GM10266 (cell line): ENCODE results near the gene IER2.
A peak's percentile ranks its signal among the peaks of the same experiment; 100 is the strongest.

ENCODE experiments used
- DNase-seq: peaks from one replicate; pipeline ENCODE4 v3.0.0; 2012; ENCODE audit errors: extremely low spot score
- TF ChIP-seq, protein P1 (sequence below): IDR thresholded peaks from 2 replicates; pipeline ENCODE4 v1.5.1; 2012; ENCODE audit warnings: mild to moderate bottlenecking, low read depth; ENCODE audit not compliant: control insufficient read depth, insufficient read depth; ENCODE audit errors: missing control alignments

Gene IER2

DNA sequence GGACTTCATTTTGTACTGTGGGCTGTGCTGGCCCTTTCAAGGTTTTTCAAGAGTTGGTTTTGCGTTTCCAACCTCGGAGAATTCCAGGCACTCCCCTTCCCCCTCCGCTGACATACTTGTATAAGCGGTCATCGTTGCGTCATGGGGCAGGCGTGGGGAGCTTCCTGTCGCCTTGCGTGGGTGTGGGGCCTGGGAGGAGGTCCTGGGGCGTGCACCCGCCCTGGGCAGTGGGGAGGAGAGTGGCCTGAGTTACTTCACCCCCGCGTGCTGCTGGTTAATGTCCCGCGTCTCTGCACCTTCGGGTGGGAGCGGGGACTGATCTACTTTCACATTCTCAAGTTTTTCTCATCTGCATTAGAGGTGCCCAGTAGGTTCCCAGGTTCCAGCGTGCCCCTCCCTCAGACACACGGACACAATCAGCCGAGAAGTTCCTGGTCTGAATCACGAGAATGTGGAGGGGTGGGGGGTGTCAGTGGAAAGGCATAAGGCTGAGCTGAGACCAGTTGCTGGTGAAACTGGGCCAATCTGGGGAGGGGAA, 4.1 kb downstream of the IER2 start:
- TF ChIP-seq, protein P1, sequence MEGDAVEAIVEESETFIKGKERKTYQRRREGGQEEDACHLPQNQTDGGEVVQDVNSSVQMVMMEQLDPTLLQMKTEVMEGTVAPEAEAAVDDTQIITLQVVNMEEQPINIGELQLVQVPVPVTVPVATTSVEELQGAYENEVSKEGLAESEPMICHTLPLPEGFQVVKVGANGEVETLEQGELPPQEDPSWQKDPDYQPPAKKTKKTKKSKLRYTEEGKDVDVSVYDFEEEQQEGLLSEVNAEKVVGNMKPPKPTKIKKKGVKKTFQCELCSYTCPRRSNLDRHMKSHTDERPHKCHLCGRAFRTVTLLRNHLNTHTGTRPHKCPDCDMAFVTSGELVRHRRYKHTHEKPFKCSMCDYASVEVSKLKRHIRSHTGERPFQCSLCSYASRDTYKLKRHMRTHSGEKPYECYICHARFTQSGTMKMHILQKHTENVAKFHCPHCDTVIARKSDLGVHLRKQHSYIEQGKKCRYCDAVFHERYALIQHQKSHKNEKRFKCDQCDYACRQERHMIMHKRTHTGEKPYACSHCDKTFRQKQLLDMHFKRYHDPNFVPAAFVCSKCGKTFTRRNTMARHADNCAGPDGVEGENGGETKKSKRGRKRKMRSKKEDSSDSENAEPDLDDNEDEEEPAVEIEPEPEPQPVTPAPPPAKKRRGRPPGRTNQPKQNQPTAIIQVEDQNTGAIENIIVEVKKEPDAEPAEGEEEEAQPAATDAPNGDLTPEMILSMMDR: no peak
- peak; percentile 66 for DNase-seq

- TF ChIP-seq, protein P1: peak; percentile 43
- peak; percentile 80 for DNase-seq
These were observed 4.8 kb downstream of the IER2 start for GRCh38 chr19:13154911-13155471.

GRCh38 chr19:13155472-13156359, 5.5 kb downstream of the IER2 start:
- TF ChIP-seq, protein P1: no peak
- peak; percentile 73 for DNase-seq

GRCh38 chr19:13159713-13160112, 9.5 kb downstream of the IER2 start:
- TF ChIP-seq, protein P1: no peak
- no peak for DNase-seq

- no peak for DNase-seq
- TF ChIP-seq, protein P1: no peak
These were observed 10.3 kb downstream of the IER2 start for GRCh38 chr19:13160557-13160956.

DNA sequence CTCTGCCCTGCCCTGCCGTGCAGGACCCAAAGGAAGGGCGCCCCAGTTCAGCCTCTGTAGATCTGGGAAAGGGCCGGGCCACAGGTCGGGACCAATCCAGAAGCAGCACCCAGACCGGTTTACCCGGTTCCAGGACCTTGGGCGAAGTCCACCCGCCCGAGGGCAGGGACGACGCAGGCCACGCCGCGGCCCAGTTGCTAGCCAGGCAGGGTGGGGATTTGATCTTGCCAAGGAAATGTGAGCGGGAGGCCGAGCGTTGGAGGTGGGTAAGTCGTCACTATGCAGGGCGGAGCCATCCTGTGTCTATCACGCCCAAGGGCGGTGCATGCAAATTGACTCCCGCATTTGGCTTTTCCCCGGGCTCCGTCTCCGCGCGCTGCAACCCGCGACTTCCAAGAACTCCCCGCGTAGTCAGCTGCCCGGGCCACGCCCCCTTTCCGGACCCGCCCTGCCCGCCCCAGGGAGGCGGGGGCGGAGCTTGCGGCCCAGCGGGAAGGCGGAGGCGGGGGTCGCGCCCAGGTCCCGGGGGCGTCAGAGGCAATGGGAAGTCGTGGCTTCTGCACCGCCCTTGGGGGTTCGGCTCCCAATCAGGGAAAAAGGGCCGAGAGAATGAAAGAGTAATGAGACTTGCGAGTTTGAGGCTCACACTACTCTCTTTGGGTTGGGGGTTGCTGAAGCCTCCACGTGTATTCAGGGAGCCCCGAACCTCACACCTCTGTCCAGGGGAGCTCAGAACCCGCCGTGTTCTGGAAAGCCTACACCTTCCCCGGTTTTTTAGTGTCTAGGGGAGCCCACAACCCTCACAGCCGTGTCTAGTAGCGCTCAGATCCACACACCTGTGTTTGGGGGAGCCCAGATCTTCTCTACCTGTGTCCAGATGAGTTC, 12.8 kb downstream of the IER2 start:
- TF ChIP-seq, protein P1: no peak
- peak; percentile 79 for DNase-seq
